Measurements from ENCODE around the gene R3HDM1.

GRCh38 chr2:135494917-135495316, 36.4 kb upstream of the R3HDM1 start:
- TF ChIP-seq CTCF (conservative IDR thresholded peaks at IDR 0.05 in 1 of 2, IDR thresholded peaks at IDR 0.05 in 1 of 2; ENCODE audit: low read depth in 1 of 2, low read length in 2 of 2) (no peak), EZH2 (IDR thresholded peaks at IDR 0.05; ENCODE audit: low read length, missing control alignments) (no peak)
